ENCODE results near the gene MARCHF9.

DNA sequence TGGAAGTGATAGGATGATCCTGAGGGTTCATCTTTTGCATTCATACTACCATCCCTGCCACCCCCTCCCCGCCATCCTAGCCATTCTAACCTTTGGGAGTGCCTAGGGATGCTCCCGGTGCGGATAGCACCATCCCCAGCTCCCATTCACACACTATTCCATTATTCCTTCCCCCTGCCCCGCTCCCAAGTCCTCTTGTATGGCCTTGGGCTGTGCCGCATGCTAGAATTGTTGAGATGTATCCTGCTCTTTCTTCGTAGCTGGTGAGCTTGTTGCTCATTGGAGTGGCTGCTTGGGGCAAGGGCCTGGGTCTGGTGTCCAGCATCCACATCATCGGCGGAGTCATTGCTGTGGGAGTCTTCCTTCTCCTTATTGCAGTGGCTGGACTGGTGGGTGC is 9.4 kb upstream of the MARCHF9 start:
- TF ChIP-seq EZH2 (IDR thresholded peaks at IDR 0.05; ENCODE audit: insufficient read depth, poor library complexity, severe bottlenecking), result no peak
- no peak for TF ChIP-seq EZH2phosphoT487 (IDR thresholded peaks at IDR 0.05; ENCODE audit: insufficient read depth, low read depth)
